Prostate gland (tissue), 2 donors: ENCODE results near the gene CAPS. TPM values are rescaled to one million over a fixed set of nuclear protein-coding genes. Genes with fewer than 3 reads are reported as not detected.
A peak's percentile ranks its signal among the peaks of the same experiment; 100 is the strongest.
"Not testable (repeated sequence)": the region's sequence is repeated elsewhere in the genome, so short reads cannot be mapped to it uniquely, and the experiment has no call there.

Experiments used
- DNase-seq: peaks from one replicate; pipeline ENCODE4 v3.0.0-alpha.2; 2019; ENCODE audit warnings: low spot score
- H3K27ac ChIP-seq, 2 donors: fragments of 200-600 bp; sonication (generic); 2 replicates each; pipeline ENCODE4 v1.5.1; 2017 to 2019
- H3K27me3 ChIP-seq: fragments of 200-600 bp; sonication (generic); replicated peaks from 2 replicates; pipeline ENCODE4 v1.5.1; 2019; ENCODE audit not compliant: insufficient read depth
- H3K36me3 ChIP-seq, 2 donors: fragments of 200-600 bp; sonication (generic); 1 replicate in 1 of 2; 2 replicates in 1 of 2; pipeline versions ENCODE4 v1.5.1 to v1.8.1; 2017 to 2019
- H3K4me1 ChIP-seq: fragments of 200-600 bp; sonication (generic); replicated peaks from 2 replicates; pipeline ENCODE4 v1.5.1; 2019
- H3K4me3 ChIP-seq, 2 donors: fragments of 200-600 bp; sonication (generic); 2 replicates each; pipeline ENCODE4 v1.5.1; 2017 to 2019
- H3K9me3 ChIP-seq: fragments of 200-600 bp; sonication (generic); 2 replicates; pipeline ENCODE4 v1.5.1; 2017
- POLR2A ChIP-seq: fragments of 450-650 bp; IDR thresholded peaks from one replicate; pipeline ENCODE4 v1.6.1; 2016; ENCODE audit warnings: antibody characterized with exemption, mild to moderate bottlenecking
- POLR2AphosphoS5 ChIP-seq: sonication (generic); formaldehyde crosslinking; IDR thresholded peaks from one replicate; pipeline ENCODE4 v1.6.1; 2017; ENCODE audit warnings: antibody characterized with exemption
- WGBS: methylation state at CpG from one replicate; pipeline ENCODE4 v1.1.5; 2018; 5-methylcytosine and 5-hydroxymethylcytosine counted together
- intact Hi-C: fragments of 100-400 bp; cut with DNase I; formaldehyde crosslinking; loops from one replicate; pipeline ENCODE4 v1.14.2; 2022
- total RNA-seq, 2 donors: library from RNA; depleted of rRNA; stranded (reverse); fragments of >200 nt; gene quantifications; one replicate each; pipeline ENCODE4 v1.1.0, GENCODE V29; 2016
- TF ChIP-seq, protein P1 (sequence below), 4 experiments: fragments of 200-600 bp in 2 of 4; fragments of 450-650 bp in 2 of 4; sonication (generic) in 2 of 4; IDR thresholded peaks; 1 replicate in 3 of 4; 2 replicates in 1 of 4; pipeline ENCODE4 v1.5.1; 2016 to 2019; ENCODE audit warnings: antibody characterized with exemption in 4 of 4, mild to moderate bottlenecking in 2 of 4, moderate library complexity in 2 of 4

The CAPS gene
- total RNA-seq, 2 donors from 2014 or later: 27.9 to 36.8 TPM

DNA sequence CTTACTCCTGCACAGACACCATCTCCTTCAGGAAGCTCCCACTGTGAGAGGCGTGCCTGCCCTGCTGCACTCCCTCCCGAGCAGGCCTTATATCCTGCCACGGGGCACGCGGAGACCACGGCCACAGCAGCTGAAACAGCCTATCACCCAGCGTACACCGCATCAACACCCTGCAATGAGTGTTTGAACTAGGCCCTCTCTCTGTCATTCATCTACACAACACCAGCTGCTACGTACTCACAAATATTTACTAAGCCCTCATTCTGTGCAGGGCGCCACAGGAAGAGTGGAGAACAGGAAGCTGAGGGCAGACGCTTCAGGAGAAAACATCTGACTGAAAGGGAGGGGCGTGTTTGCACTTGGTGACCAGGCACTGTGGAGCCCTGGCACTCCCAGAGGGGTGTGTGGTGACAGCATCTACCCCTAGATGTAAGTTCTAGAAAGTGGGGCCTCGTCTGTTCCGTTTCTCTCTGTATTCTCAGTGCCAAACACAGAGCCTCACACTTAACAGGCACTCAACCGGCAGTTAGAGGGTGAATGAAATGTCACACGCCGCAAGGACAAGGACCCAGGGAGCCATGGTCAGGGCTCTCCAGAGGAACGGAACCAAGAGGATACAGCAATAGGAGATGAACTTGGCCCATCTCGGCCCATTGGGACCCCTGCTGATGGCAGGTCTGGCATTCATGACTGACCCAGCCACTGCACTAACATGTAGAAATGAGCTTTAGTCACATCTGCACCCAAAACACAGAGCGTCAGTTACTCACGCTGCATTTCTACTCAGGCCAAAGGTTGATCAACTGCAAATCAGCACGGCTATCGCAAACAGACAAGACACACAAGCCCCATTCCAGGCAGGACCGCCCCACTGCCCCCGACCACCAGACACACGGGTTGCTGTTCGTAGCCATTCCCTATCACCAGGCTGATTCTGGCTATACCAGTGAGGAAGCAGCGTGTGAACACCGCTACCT lies 48.2 kb downstream of the CAPS start:
- Histone ChIP-seq H3K4me3 (no peak overlapping the region), H3K36me3 (no peaks in the 10 kb centered on the region), H3K27me3 (no peaks in the 10 kb centered on the region), H3K27ac (peak overlapping the region; percentile 56 to 59), H3K9me3 (no peaks in the 10 kb centered on the region), H3K4me1 (peaks cover 28% of the 10 kb centered on the region)
- TF ChIP-seq POLR2AphosphoS5 (peak; percentile 87), POLR2A (no peak)
- TF ChIP-seq, protein P1, sequence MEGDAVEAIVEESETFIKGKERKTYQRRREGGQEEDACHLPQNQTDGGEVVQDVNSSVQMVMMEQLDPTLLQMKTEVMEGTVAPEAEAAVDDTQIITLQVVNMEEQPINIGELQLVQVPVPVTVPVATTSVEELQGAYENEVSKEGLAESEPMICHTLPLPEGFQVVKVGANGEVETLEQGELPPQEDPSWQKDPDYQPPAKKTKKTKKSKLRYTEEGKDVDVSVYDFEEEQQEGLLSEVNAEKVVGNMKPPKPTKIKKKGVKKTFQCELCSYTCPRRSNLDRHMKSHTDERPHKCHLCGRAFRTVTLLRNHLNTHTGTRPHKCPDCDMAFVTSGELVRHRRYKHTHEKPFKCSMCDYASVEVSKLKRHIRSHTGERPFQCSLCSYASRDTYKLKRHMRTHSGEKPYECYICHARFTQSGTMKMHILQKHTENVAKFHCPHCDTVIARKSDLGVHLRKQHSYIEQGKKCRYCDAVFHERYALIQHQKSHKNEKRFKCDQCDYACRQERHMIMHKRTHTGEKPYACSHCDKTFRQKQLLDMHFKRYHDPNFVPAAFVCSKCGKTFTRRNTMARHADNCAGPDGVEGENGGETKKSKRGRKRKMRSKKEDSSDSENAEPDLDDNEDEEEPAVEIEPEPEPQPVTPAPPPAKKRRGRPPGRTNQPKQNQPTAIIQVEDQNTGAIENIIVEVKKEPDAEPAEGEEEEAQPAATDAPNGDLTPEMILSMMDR (IDR thresholded peaks at IDR 0.05): no peak
- peak; percentile 69 for DNase-seq
- intact Hi-C loops: no loop called here
- WGBS: 43% methylated on average over 29 of the region's 29 CpGs

DNA sequence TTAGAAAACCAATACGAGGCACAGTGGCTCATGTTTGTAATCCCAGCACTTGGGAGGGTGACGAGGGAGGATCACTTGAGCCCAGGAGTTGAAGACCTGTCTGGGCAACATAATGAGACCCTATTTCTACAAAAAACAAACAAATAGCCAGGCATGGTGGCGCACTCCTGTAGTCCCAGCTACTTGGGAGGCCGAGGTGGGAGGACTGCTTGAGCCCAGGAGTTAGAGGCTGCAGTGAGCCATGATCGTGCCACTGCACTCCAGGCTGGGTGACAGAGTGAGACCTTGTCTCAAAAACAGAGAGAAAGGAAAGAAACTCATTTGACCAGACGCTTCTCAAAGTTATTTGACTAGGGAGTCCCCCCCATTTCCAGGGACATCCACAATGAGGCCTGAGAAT lies 49.2 kb downstream of the CAPS start:
- H3K4me1 ChIP-seq: peaks cover 27% of the 10 kb centered on the region
- WGBS: 84% methylated on average over 6 of the region's 6 CpGs
- intact Hi-C loops: not testable (repeated sequence)

DNA sequence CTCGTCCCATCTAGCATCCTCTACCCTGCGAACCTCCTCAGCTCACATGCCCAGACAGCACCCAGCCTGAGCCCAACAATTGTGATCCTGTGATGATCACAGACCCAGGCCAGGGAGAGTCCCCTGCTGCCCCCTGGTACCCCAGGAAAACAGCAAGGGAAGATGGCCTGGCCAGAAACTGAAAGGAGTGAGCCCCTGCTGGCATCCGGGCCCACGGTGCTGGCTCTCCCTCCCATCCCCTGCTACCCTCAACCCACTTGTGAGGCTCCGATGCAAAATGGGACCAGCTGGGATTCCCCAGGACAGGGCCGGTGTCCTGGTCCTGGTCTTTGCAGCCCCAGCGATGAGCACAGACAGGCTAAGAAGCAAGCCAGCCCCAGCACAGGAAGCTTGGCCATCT lies 49.8 kb downstream of the CAPS start:
- WGBS: 88% methylated on average over 7 of the region's 7 CpGs

More for the DNA sequence above, 49.2 kb downstream of the CAPS start:
- not testable (repeated sequence) for H3K36me3 ChIP-seq, H3K4me3 ChIP-seq, H3K27ac ChIP-seq, DNase-seq, H3K27me3 ChIP-seq, H3K9me3 ChIP-seq

DNA sequence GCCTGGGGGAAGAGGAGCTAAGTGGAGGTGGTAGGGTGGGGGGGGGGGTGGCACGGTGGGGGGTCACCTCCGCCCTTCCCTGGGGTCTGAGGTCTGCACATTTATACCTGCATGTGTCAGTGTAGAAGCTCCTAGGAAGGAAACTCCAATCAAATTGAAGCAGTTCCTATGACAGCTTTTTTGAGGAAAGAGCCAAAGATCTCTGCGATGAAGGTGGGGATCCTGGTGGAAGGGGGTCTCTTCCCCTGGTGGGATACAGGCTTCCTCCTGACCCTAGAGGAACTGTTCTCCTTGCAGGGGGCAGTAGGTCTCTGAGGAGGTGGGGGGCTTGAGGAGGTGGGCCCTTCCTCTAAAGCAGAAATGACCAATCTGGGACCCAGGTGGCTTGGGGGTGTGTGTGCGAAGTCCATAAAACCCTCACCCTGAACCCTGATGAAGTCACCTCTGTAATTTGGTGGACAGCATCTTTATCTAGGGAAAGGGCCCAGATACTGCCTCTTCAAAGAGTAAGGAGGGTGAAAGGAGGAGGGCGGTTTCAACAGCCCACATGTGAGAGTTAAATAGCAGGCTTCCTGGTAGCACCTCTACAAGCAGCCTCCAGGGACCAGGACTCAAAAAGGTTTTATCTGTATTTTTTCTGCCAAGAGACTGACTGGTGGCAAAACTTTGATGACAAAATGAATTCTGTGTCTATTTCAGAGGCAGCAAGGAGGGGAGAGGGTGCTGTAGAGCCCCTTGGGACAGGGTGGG lies 50.9 kb downstream of the CAPS start:
- Histone ChIP-seq H3K27ac (peak overlapping the region in 1 of 2 donors; percentile 2), H3K9me3 (no peaks in the 10 kb centered on the region), H3K4me1 (peaks cover 36% of the 10 kb centered on the region), H3K36me3 (no peaks in the 10 kb centered on the region), H3K27me3 (no peaks in the 10 kb centered on the region), H3K4me3 (no peak overlapping the region)
- TF ChIP-seq, protein P1 (IDR thresholded peaks at IDR 0.05): no peak
- no peak for TF ChIP-seq POLR2AphosphoS5
- TF ChIP-seq POLR2A: no peak
- 85% methylated on average over 5 of the region's 5 CpGs for WGBS
- no peak for DNase-seq
- intact Hi-C loops: loop anchor here (5.0 kb wide), 1 partner anchor 33 kb away; no protein-coding TSS in a partner anchor

More for the DNA sequence above, 49.8 kb downstream of the CAPS start:
- no peak for TF ChIP-seq POLR2A
- TF ChIP-seq POLR2AphosphoS5: no peak
- TF ChIP-seq, protein P1 (IDR thresholded peaks at IDR 0.05): no peak
- Histone ChIP-seq H3K4me1 (peaks cover 29% of the 10 kb centered on the region), H3K27me3 (no peaks in the 10 kb centered on the region), H3K36me3 (no peaks in the 10 kb centered on the region), H3K4me3 (no peak overlapping the region), H3K9me3 (no peaks in the 10 kb centered on the region), H3K27ac (no peak overlapping the region)
- no peak for DNase-seq
- intact Hi-C loops: no loop called here

Other genes starting within 250 kb of the CAPS start
- 10 to 100 TPM; 42.8 to 54.2 TPM for gene MICOS13, start 233.7 kb upstream of the CAPS start, total RNA-seq
- 10 to 100 TPM; 15.6 to 17.9 TPM for gene HSD11B1L, start 233.2 kb upstream of the CAPS start, total RNA-seq
- gene RPL36, start 224.0 kb upstream of the CAPS start, total RNA-seq: 1,000 to 10,000 TPM in 1 of 2 donors, 100 to 1,000 TPM in 1; 628 to 1,303 TPM
- 100 to 1,000 TPM in 1 of 2 donors, 10 to 100 TPM in 1; 62.7 to 120 TPM for gene LONP1, start 194.1 kb upstream of the CAPS start, total RNA-seq
- 1 to 10 TPM in 1 of 2 donors, not detected in 1; 1.4 TPM for gene CATSPERD, start 193.6 kb upstream of the CAPS start, total RNA-seq
- 1 to 10 TPM; 1.6 to 6.8 TPM for gene PRR22, start 129.5 kb upstream of the CAPS start, total RNA-seq
- gene DUS3L, start 123.1 kb upstream of the CAPS start, total RNA-seq: 10 to 100 TPM; 43.8 to 57.5 TPM
- 10 to 100 TPM in 1 of 2 donors, 1 to 10 TPM in 1; 9.7 to 12.9 TPM for gene NRTN, start 109.2 kb upstream of the CAPS start, total RNA-seq
- under 1 TPM in 1 of 2 donors, not detected in 1; 0.62 TPM for gene FUT6, start 74.6 kb upstream of the CAPS start, total RNA-seq
- 1 to 10 TPM; 1.4 to 2.1 TPM for gene FUT3, start 62.8 kb upstream of the CAPS start, total RNA-seq
- gene FUT5, start 43.7 kb upstream of the CAPS start, total RNA-seq: not detected
- gene NDUFA11, start 10.5 kb upstream of the CAPS start, total RNA-seq: 100 to 1,000 TPM; 259 to 327 TPM
- gene VMAC, start 9.4 kb upstream of the CAPS start, total RNA-seq: 10 to 100 TPM; 23.6 to 29.0 TPM
- gene RANBP3, start 63.9 kb downstream of the CAPS start, total RNA-seq: 100 to 1,000 TPM in 1 of 2 donors, 10 to 100 TPM in 1; 84.6 to 120 TPM
- gene RFX2, start 196.2 kb downstream of the CAPS start, total RNA-seq: 10 to 100 TPM; 13.4 to 25.3 TPM
- 10 to 100 TPM in 1 of 2 donors, not detected in 1; 18.7 TPM for gene ACSBG2, start 221.4 kb downstream of the CAPS start, total RNA-seq